ENCODE data around the gene LDB2.

The LDB2 gene

GRCh38 chr4:16834814-16835213 lies 63.6 kb downstream of the LDB2 start:
- DNase-seq (ENCODE audit: low read depth) = no peak
- TF ChIP-seq CTCF (IDR thresholded peaks at IDR 0.05; ENCODE audit: low read depth, low read length, missing control alignments) = no peak
- H3K4me3 ChIP-seq (ENCODE audit: low read depth, low read length) = no peak overlapping the region

- no peak overlapping the region for H3K4me3 ChIP-seq (ENCODE audit: low read depth, low read length)
- TF ChIP-seq CTCF (IDR thresholded peaks at IDR 0.05; ENCODE audit: low read depth, low read length, missing control alignments) = no peak
- DNase-seq (ENCODE audit: low read depth) = no peak
These were observed 64.7 kb downstream of the LDB2 start for GRCh38 chr4:16833722-16834121.

GRCh38 chr4:16830081-16830480 lies 68.4 kb downstream of the LDB2 start:
- DNase-seq (ENCODE audit: low read depth) = no peak
- no peak for TF ChIP-seq CTCF (IDR thresholded peaks at IDR 0.05; ENCODE audit: low read depth, low read length, missing control alignments)
- H3K4me3 ChIP-seq (ENCODE audit: low read depth, low read length) = no peak overlapping the region

GRCh38 chr4:16827794-16828724 lies 70.4 kb downstream of the LDB2 start:
- no peak for TF ChIP-seq CTCF (IDR thresholded peaks at IDR 0.05; ENCODE audit: low read depth, low read length, missing control alignments)
- DNase-seq (ENCODE audit: low read depth) = no peak
- no peak overlapping the region for H3K4me3 ChIP-seq (ENCODE audit: low read depth, low read length)

GRCh38 chr4:16827045-16827444 lies 71.4 kb downstream of the LDB2 start:
- no peak overlapping the region for H3K4me3 ChIP-seq (ENCODE audit: low read depth, low read length)
- no peak for DNase-seq (ENCODE audit: low read depth)
- no peak for TF ChIP-seq CTCF (IDR thresholded peaks at IDR 0.05; ENCODE audit: low read depth, low read length, missing control alignments)

GRCh38 chr4:16826406-16826910 lies 72.0 kb downstream of the LDB2 start:
- TF ChIP-seq CTCF (IDR thresholded peaks at IDR 0.05; ENCODE audit: low read depth, low read length, missing control alignments) = no peak
- no peak for DNase-seq (ENCODE audit: low read depth)
- H3K4me3 ChIP-seq (ENCODE audit: low read depth, low read length) = no peak overlapping the region
